Chondrocyte (in vitro differentiated cells): ENCODE measurements around the gene EVX1. TPM values are rescaled to one million over a fixed set of nuclear protein-coding genes. Genes with fewer than 3 reads are reported as not detected.

Source experiments
- DNase-seq: peaks from one replicate; pipeline ENCODE4 v3.0.0; 2021; ENCODE audit warnings: mixed read lengths, low spot score
- H3K27ac Mint-ChIP-seq: one replicate; pipeline ENCODE4 v1.8.0; 2021; ENCODE audit warnings: mild to moderate bottlenecking, moderate library complexity, mixed read lengths; ENCODE audit not compliant: unreplicated experiment
- H3K27me3 Mint-ChIP-seq: 2 replicates; pipeline ENCODE4 v1.8.0; 2021; ENCODE audit warnings: low read depth, mixed read lengths
- H3K36me3 Mint-ChIP-seq: 2 replicates; pipeline ENCODE4 v1.8.0; 2021; ENCODE audit warnings: low read depth, mixed read lengths
- H3K4me1 Mint-ChIP-seq: 2 replicates; pipeline ENCODE4 v1.8.0; 2021; ENCODE audit warnings: low read depth, mild to moderate bottlenecking, mixed read lengths
- H3K4me3 Mint-ChIP-seq: one replicate; pipeline ENCODE4 v1.8.0; 2021; ENCODE audit warnings: mild to moderate bottlenecking, moderate library complexity, mixed read lengths; ENCODE audit not compliant: unreplicated experiment
- H3K9me3 Mint-ChIP-seq: 2 replicates; pipeline ENCODE4 v1.8.0; 2021; ENCODE audit warnings: low read depth, mixed read lengths
- total RNA-seq: library from RNA; stranded (reverse); gene quantifications from 3 replicates; pipeline ENCODE4 v1.2.1, GENCODE V29; 2021
- TF ChIP-seq, protein P1 (sequence below): fragments of 200-600 bp; sonication (generic); IDR thresholded peaks from 2 replicates; pipeline ENCODE4 v1.5.0; 2021; ENCODE audit warnings: antibody characterized with exemption, mild to moderate bottlenecking, moderate library complexity

The EVX1 gene
- total RNA-seq, 1 donor from 2014 or later, result not detected

DNA sequence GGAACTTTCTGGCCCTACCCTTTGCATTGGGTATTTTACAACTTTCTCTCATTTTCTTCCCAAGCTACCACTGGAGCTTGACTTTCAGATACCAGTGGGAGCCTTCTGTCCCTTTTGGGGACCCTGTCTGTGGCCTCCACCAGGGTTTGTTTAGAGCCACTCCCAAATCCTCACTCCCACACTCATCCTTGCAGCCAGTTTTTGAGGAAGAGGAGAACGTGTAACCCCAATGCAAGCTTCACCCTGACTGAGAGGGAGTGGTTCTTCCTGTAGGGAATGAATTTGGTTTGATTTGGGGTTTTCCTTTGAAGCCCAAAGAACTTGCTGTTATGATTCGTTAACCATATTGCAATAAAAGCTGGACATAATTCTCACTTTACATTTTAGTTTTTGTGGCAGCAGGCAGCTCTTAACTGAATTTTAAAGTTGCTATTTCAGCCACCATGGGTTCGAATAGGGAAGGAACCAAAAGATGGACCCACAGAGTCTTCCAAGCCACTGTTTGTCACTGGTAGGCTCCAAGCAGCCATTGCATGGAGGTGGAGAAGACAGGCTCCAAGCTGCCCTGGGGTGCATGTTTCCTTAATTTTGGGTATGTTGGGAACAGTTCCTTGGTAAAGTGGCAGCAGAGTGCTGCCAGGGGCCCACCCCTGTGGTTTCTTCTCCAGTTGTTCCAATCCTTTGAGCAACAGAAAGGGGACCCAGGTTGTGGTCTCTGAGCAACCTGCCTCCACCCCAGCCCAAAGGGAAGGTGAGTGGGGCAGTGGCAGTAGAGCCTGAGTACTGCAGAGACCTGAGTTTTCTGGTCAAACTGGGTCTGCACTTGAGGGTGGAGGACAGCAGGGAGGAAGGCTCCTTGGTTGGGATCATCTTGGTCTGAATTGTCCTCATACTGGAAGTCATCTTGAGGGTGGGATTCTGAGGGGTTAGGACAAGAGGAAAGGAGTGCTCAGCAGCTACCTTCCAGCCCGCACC, 5.1 kb downstream of the EVX1 start:
- TF ChIP-seq, protein P1, sequence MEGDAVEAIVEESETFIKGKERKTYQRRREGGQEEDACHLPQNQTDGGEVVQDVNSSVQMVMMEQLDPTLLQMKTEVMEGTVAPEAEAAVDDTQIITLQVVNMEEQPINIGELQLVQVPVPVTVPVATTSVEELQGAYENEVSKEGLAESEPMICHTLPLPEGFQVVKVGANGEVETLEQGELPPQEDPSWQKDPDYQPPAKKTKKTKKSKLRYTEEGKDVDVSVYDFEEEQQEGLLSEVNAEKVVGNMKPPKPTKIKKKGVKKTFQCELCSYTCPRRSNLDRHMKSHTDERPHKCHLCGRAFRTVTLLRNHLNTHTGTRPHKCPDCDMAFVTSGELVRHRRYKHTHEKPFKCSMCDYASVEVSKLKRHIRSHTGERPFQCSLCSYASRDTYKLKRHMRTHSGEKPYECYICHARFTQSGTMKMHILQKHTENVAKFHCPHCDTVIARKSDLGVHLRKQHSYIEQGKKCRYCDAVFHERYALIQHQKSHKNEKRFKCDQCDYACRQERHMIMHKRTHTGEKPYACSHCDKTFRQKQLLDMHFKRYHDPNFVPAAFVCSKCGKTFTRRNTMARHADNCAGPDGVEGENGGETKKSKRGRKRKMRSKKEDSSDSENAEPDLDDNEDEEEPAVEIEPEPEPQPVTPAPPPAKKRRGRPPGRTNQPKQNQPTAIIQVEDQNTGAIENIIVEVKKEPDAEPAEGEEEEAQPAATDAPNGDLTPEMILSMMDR, result no peak
- H3K4me3 Mint-ChIP-seq, result no peak overlapping the region
- DNase-seq, result no peak
- peaks cover 83% of the 10 kb centered on the region for H3K27me3 Mint-ChIP-seq
- H3K27ac Mint-ChIP-seq, result no peak overlapping the region
- H3K36me3 Mint-ChIP-seq, result peaks cover 7% of the 10 kb centered on the region
- peaks cover 17% of the 10 kb centered on the region for H3K4me1 Mint-ChIP-seq
- peaks cover 2% of the 10 kb centered on the region for H3K9me3 Mint-ChIP-seq

DNA sequence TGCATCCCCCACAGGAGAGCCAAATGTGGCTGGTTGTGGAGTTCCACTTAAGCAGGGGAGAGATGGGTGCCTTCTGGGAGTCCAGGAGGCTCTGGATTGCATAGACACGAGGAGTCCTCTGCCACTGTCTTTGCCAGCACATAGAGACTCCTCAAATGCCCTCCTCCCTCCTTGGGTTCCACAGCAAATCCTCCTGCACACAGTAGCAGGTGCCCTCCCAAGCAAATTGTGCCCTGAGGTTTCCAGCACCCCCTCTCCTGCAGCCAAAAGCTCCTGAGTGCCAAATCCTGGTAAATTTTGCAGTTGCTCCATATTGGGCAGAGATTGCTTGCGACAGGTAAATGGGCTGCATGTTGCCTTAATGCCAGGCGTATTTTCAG, 5.8 kb downstream of the EVX1 start:
- TF ChIP-seq, protein P1, result no peak
- Mint-ChIP-seq H3K4me3 (no peak overlapping the region), H3K27ac (no peak overlapping the region), H3K27me3 (peaks cover 88% of the 10 kb centered on the region), H3K9me3 (peaks cover 2% of the 10 kb centered on the region), H3K36me3 (peaks cover 7% of the 10 kb centered on the region), H3K4me1 (peaks cover 15% of the 10 kb centered on the region)
- no peak for DNase-seq

DNA sequence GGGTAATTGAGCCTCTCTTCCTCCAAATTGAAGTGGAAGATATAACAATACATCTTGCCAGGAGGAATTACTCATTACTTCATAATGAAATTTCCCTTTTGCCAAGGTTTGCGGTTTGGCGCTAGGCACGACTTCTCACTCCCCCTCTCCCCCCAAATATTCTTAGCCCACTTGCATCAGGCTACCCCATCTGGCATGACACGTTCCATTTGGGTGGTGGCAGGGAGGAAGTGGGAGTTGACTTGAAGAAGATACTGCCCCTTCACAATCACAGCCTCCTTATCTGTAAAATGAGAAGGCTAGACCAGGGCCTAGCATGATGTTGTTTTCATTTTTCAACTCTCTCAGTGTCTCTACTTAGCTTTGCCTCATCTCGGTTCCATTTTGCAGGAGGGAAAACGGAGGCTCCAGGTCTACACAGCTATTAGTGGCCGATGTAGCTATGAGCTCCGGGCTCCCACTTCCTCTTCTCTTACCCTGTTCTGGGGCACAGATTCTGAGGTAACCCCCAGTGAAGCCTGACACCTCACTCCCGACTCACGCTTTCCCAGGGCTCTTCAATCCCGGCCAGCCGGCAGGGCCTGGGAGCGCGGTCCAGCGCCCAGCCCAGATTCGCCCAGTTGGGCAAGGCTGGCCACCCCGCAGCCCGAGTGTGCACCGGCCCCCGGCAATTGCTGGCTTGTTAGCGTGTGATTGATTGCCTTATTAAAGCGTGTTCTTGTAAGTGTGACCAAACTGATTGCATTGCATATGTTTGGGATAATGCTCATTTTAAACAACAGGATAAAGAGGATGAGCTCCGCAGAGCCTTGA, 6.5 kb downstream of the EVX1 start:
- Mint-ChIP-seq H3K27me3 (peaks cover 89% of the 10 kb centered on the region), H3K4me1 (peaks cover 11% of the 10 kb centered on the region), H3K9me3 (peaks cover 2% of the 10 kb centered on the region), H3K27ac (no peak overlapping the region), H3K36me3 (peaks cover 7% of the 10 kb centered on the region), H3K4me3 (no peak overlapping the region)
- no peak for DNase-seq
- TF ChIP-seq, protein P1, result no peak

DNA sequence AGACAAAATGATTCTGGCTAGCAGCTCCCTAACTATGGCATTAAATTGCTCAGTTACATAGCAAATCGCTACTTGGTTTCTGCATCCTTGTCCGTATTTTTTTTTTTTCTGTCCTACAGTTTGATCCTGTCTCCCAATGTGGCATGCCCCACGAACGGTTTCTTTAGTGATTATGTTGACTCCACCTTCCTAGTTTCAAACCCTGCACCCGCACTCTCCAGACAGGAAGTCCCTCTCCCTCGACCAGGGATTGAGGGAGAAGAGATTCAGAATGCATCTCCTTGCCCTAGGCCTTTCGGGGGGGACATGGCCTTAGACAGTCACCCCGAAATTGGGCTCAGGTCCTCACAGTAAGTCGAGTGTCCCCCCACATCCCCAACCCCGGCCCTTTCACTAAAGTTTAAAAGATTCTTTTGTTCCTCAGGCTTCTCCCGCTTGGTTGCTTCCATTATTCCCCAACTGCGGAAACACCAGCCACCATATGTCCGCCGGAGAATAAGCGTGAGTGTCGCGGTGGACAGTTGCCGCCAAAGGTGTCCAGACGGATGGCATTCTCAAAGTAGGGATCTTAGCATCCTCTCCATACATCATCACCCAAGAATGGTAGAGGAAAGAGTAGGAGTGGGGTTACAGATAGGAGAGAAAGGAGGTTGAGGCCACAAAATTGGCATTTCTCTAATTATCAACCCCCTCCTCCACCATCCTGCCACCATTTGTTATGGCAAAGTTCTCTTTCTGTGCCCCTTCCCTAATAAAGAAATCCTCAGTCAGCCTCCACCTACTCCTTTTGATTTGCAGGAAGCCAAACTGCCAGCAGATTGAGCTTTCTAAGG, 7.3 kb downstream of the EVX1 start:
- H3K4me1 Mint-ChIP-seq, result peaks cover 11% of the 10 kb centered on the region
- peaks cover 2% of the 10 kb centered on the region for H3K9me3 Mint-ChIP-seq
- no peak overlapping the region for H3K4me3 Mint-ChIP-seq
- TF ChIP-seq, protein P1, result no peak
- no peak for DNase-seq
- peaks cover 88% of the 10 kb centered on the region for H3K27me3 Mint-ChIP-seq
- peaks cover 5% of the 10 kb centered on the region for H3K36me3 Mint-ChIP-seq
- no peak overlapping the region for H3K27ac Mint-ChIP-seq
